ENCODE data around the gene HCN3. TPM values are rescaled to one million over a fixed set of nuclear protein-coding genes. Genes with fewer than 3 reads are reported as not detected.

HCN3 gene
- total RNA-seq, 4 donors from 2014 or later: 6.6 to 12.8 (median 10.4) TPM

DNA sequence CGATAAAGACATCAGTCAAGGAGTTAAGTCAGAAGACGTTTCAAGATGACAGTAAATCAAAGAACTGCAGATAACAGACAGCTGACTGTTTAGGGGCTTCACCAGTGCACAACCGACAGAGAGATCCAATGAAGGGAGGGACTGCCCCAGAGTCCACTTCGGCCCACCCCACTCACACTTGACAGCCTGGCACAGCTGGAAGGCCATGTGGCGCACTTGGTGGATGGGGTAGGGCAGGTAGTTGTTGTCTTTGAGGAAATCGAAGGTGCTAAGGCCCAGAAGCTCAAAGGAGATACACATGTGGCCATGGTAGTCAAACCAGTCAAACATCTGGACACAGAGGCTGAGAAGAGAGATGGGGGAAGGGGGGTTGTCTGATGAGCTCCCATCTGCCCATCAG, 10.7 kb upstream of the HCN3 start:
- peaks cover 18% of the 10 kb centered on the region for H3K4me1 ChIP-seq
- no peak overlapping the region for H3K4me3 ChIP-seq
- no peak for TF ChIP-seq POLR2A (IDR thresholded peaks at IDR 0.05)
- TF ChIP-seq POLR2AphosphoS5 (IDR thresholded peaks at IDR 0.05): no peak
- TF ChIP-seq, protein P1, sequence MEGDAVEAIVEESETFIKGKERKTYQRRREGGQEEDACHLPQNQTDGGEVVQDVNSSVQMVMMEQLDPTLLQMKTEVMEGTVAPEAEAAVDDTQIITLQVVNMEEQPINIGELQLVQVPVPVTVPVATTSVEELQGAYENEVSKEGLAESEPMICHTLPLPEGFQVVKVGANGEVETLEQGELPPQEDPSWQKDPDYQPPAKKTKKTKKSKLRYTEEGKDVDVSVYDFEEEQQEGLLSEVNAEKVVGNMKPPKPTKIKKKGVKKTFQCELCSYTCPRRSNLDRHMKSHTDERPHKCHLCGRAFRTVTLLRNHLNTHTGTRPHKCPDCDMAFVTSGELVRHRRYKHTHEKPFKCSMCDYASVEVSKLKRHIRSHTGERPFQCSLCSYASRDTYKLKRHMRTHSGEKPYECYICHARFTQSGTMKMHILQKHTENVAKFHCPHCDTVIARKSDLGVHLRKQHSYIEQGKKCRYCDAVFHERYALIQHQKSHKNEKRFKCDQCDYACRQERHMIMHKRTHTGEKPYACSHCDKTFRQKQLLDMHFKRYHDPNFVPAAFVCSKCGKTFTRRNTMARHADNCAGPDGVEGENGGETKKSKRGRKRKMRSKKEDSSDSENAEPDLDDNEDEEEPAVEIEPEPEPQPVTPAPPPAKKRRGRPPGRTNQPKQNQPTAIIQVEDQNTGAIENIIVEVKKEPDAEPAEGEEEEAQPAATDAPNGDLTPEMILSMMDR (IDR thresholded peaks at IDR 0.05): no peak
- TF ChIP-seq EP300 (IDR thresholded peaks at IDR 0.05): no peak
- H3K9me3 ChIP-seq: no peaks in the 10 kb centered on the region
- 78% methylated on average over 6 of the region's 6 CpGs for WGBS
- H3K36me3 ChIP-seq: peaks cover 83% of the 10 kb centered on the region
- no peak for DNase-seq (ENCODE audit: low spot score in 2 of 2)
- no peak overlapping the region for H3K27ac ChIP-seq
- H3K27me3 ChIP-seq: no peaks in the 10 kb centered on the region

DNA sequence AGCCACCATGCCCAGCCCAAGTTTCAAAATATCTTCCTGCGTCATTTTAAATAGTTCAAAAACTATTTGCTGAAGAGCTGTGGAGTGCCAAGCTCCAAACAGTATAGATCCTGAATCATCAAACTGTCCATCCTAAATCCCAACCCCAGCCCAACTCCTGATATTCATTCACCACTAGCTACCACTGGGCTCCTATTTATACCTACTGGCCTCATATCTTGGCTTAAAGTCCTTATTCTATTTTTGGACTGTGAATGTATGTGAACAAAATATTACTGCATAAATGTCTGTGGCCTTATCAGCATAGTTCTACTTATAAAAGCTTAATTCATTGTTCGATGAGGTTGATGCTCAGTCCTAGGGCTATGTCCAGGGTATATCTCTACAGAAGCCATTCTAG, 9.9 kb upstream of the HCN3 start:
- DNase-seq (ENCODE audit: low spot score in 2 of 2): no peak
- H3K9me3 ChIP-seq: no peaks in the 10 kb centered on the region
- TF ChIP-seq EP300 (IDR thresholded peaks at IDR 0.05) (no peak), POLR2A (IDR thresholded peaks at IDR 0.05) (no peak), POLR2AphosphoS5 (IDR thresholded peaks at IDR 0.05) (no peak)
- TF ChIP-seq, protein P1 (IDR thresholded peaks at IDR 0.05): no peak
- H3K36me3 ChIP-seq: peaks cover 83% of the 10 kb centered on the region
- peaks cover 22% of the 10 kb centered on the region for H3K4me1 ChIP-seq
- WGBS: 94% methylated on average over 2 of the region's 2 CpGs
- no peaks in the 10 kb centered on the region for H3K27me3 ChIP-seq
- H3K4me3 ChIP-seq: no peak overlapping the region
- H3K27ac ChIP-seq: no peak overlapping the region

DNA sequence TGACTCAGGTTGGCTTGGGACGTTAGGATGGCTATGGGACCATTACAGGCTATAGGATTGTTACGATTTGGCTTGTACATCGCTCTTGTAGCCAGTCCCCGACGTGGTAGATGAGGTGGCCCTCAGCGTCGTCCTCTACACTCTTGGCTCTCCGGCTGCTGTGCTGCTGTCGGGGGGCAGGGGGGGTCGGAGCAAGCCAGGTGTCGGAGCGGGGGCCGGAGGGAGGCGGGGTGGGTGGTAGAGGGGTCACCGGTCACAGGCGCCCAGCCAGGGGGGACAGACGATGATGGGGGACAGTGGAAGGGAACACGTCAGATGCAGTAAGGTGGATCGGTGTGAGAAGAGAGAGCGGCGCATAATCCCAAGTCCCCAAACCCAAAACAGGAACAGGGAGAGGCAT, 8.6 kb upstream of the HCN3 start:
- H3K27me3 ChIP-seq: no peaks in the 10 kb centered on the region
- H3K9me3 ChIP-seq: no peaks in the 10 kb centered on the region
- TF ChIP-seq EP300 (IDR thresholded peaks at IDR 0.05) (no peak), POLR2AphosphoS5 (IDR thresholded peaks at IDR 0.05) (no peak), POLR2A (IDR thresholded peaks at IDR 0.05) (no peak)
- TF ChIP-seq, protein P1 (IDR thresholded peaks at IDR 0.05): no peak
- no peak for DNase-seq (ENCODE audit: low spot score in 2 of 2)
- H3K36me3 ChIP-seq: peaks cover 76% of the 10 kb centered on the region
- 89% methylated on average over 21 of the region's 21 CpGs for WGBS
- H3K4me3 ChIP-seq: no peak overlapping the region
- H3K27ac ChIP-seq: no peak overlapping the region
- peaks cover 24% of the 10 kb centered on the region for H3K4me1 ChIP-seq

DNA sequence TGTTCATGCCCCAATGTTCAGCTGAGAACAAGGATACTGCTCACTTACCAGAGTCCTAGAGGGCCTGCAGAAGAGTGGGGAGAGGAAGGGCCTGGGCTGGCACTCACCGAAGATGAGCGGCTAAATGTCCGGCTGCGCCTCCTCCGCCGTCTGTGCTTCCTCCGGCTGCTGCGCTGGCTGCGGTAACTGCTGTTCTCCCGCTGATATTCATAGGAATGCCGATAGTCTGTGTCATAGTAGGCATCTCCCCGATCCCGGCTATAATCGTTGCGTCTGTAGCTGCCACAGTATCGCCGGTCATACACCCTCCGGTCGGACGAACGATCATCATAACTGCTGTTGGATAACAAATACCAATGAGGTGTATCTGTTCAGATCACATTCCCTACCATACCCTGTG, 7.9 kb upstream of the HCN3 start:
- no peak for DNase-seq (ENCODE audit: low spot score in 2 of 2)

DNA sequence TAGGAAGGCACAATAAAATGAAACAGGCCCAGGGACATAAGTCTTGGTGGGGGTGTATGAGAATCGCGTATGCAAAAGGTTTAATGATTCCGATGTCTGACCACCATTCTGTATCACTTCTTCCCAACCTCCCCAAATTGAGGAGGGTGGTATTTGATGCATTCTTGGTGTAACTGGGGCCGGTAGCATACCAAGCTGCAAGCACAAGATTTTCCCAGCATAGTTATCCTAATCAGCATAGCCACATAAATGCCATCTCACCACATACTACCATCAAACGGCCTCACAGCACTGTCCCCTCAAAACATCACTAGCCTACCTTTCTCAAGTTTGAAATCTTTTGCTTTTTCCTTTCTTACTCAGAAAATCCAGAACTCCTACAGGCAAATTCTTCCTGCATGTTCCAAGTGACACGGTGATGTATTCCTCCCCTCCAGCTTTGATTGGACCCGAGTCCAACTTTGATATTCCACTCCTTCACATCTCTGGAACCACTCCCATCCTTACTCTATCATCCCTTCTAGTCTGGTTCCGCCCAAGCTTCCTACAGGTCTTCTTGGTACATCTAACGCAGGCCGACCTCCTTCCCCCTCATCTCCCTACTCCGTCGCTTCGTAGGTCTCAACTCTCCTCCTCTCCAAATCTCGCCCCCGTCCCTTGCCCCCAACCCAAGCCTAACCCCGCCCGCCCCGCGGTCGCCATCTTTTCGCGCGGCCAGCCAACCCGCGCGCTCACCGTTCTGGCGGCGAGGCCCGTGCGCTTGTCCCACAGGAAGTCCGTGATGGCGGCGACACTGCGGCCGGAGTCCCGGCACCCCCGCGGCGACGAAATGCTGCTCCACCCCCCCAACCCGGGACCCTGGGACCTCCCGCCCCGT, 4.6 kb upstream of the HCN3 start:
- 4% methylated on average over 36 of the region's 44 CpGs for WGBS
- H3K4me3 ChIP-seq: peak overlapping the region; percentile 97
- H3K27me3 ChIP-seq: no peaks in the 10 kb centered on the region
- peaks cover 38% of the 10 kb centered on the region for H3K4me1 ChIP-seq
- no peak for TF ChIP-seq EP300 (IDR thresholded peaks at IDR 0.05)
- TF ChIP-seq POLR2A (IDR thresholded peaks at IDR 0.05): no peak
- TF ChIP-seq, protein P1 (IDR thresholded peaks at IDR 0.05): no peak
- TF ChIP-seq POLR2AphosphoS5 (IDR thresholded peaks at IDR 0.05): no peak
- H3K9me3 ChIP-seq: no peaks in the 10 kb centered on the region
- peak overlapping the region; percentile 98 for H3K27ac ChIP-seq
- H3K36me3 ChIP-seq: peaks cover 35% of the 10 kb centered on the region
- no peak for DNase-seq (ENCODE audit: low spot score in 2 of 2)

More for the DNA sequence above, 7.9 kb upstream of the HCN3 start:
- peaks cover 29% of the 10 kb centered on the region for H3K4me1 ChIP-seq
- no peaks in the 10 kb centered on the region for H3K9me3 ChIP-seq
- 94% methylated on average over 19 of the region's 21 CpGs for WGBS
- H3K27ac ChIP-seq: no peak overlapping the region
- H3K36me3 ChIP-seq: peaks cover 68% of the 10 kb centered on the region
- no peaks in the 10 kb centered on the region for H3K27me3 ChIP-seq
- TF ChIP-seq, protein P1 (IDR thresholded peaks at IDR 0.05): no peak
- TF ChIP-seq POLR2AphosphoS5 (IDR thresholded peaks at IDR 0.05) (no peak), POLR2A (IDR thresholded peaks at IDR 0.05) (no peak)
- H3K4me3 ChIP-seq: no peak overlapping the region
